Stimulated activated CD8-positive, alpha-beta memory T cell treated with anti-CD3 and anti-CD28 coated beads, Interleukin-7, amount 100 ng/mL, for 24 hours (primary cell): Measurements from ENCODE around the gene CENPB.
A peak's percentile ranks its signal among the peaks of the same experiment; 100 is the strongest.

Experiments
- DNase-seq: peaks from one replicate; pipeline ENCODE4 v3.0.0-alpha.2; 2020; ENCODE audit warnings: low read depth

The CENPB gene

GRCh38 chr20:3766422-3767109 is 20.0 kb downstream of the CENPB start:
- DNase-seq: no peak

DNA sequence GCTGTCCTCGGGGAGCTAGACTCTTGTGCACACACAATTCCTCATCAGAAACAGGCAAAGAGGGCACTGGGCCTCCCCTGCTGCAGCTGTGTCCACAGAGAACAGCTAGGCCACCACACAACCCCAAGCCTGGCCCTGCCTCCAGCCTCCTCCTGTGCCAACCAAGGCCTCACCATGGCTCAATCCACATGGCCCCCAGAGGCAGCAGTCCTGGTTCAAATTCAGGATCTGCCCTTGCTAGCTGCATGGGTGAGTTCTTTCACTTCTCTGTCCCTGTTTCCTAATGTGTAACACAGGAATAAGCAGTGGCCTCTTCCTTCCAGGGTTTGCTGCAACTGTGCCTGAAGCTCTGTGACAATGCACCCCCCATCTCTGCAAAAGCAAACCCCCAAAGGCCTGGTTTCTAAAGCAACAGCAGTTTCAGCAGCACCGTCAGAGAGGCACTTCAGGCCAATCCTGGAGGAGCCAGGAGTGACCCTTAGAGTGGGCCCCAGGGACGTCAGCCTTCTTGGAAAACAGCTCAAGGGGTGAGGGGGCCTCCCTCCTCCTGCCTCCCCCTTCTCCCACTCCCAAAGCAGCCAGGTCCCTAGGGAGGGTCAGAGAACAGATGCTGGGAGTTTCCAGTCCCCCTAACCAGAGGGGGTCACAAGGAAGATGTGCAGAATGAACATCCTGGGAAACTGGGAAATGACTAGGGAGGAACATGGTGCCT is 21.2 kb downstream of the CENPB start:
- no peak for DNase-seq

GRCh38 chr20:3764659-3765058 is 21.9 kb downstream of the CENPB start:
- no peak for DNase-seq

DNA sequence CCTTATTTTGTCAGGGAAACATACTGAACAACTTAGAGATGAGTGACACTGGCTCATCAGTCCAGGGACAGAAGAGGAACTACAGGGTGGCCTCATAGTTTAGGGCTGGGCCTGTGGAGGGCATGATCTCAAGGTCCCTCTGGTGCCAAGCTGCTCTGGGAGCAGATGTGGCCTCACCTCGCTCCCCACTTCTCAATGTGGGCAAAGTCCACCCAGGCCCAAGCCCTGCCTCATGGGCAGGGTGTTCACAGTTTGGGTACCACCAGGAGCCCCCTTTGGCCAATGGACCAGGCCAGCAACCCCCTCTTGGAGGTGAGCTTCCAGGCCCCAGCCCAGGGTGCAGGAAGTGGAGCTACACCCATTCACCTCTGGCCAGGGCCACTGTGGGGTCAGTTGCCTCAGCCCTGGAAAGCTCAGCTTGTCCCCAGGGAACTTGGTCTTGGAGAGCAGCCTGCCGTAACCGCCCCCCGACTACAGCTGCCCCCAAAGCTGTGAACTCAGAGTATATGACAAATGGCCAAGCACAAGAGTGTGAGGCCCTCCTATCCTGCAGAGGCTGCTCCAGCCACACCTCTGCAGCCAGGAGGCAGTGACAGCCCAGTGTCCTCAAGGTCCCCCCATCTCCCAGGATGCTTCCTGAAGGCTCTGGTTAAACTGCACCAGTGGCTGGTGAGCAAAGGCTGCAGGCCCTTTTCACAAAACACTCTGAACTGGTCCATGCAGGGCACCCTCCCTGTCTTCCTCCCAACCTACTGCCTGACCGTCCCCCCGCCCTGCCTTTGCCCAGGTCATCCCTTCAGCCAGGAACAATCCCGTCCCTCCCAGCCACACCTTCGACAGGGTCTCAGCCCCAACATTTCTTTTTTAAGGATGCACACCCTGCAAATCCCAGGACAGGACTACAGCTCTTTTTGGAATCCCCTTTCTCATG is 22.6 kb downstream of the CENPB start:
- no peak for DNase-seq

DNA sequence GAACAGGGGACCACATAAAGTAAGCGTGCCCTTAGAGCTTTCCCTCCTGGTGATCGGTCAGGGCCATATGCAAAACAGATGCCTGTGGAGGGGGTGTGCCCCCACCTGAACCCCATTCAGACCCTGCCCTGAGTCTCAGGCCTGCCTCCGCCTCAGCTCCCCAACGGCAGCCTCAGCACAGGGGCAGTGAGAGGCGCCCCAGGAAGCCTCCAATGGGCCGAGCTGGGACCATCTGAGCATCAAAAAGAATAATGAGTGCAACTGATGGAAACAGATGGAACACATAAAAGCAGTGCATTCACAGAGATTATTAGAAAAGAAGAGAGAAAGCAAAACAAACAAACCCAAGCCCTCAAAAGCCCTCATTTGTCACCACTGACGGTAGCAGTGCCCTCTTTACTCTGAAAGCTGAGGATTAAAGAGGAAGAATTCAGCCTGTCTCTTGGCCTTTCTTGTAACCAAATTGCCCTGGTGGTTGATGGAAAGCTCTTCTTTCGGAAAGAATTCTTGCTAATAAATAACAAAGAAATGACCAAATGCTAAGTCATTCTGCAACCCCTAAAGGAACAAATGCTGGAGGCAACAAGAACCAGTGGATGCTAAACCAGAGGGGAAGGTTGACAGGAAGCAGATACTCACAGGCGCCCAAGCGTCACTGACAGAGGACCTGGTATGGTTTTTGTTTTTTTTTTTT is 25.7 kb downstream of the CENPB start:
- no peak for DNase-seq

DNA sequence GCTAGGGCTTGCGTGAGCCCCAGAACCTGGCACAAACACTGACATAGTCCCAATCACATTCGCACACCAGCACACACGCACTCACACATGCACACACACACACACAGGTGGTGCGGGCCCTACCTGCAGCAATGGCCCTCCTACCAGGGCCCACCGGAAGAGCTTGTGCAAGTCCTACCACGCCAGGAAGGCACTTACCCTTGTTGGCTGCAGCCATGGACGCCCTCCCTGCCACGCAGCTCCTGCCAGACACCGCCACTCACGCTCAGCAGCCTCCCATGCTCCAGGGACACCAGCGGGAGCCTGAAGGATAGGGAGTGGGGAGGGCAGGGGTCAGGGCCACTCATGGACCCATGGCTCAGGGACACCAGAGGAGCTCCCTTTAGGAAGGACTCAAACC is 26.7 kb downstream of the CENPB start:
- DNase-seq: no peak

DNA sequence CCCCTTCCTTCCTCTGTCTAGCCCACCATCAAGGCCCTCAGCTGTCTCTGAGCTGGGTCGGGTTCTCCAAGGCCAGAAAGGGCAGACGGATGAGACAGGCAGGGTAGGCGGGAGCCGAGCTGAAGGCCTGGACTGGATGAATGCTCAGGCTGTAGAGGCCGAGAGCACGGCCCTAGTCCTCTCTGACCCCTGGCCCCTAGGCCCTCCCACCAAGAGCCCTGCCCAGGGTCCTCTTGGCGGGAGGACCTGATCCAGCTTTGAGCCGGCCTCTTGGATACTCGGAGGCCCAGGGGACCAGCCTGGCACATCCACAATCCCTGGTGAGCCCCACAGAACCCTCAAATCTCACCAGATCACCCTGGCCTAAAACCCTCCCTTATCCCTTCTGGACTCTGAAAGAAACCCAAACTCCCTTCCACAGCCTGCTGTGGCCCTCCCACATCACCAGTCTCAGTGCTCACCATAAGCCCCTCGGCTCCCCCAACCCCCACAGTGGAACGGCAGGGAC is 27.2 kb downstream of the CENPB start:
- DNase-seq: no peak

- DNase-seq: no peak
These were observed 28.0 kb downstream of the CENPB start for GRCh38 chr20:3758566-3758965.

DNA sequence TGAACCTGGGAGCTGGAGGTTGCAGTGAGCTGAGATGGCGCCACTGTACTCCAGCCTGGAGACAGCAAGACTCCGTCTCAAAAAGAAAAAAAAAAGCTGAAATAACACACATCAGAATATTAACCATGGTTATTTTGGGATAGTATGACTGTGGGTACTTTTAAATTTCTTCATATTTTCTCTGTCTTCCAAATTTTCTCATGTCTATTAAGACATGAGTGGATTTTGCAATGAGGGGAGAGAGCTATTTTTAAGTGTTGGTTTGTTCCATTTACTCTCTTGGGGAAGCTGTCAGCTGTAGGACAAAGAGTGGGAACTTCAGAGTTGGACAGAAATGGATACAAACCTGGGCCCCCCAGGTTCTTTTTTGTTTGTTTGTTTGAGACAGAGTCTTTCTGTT is 29.3 kb downstream of the CENPB start:
- no peak for DNase-seq

DNA sequence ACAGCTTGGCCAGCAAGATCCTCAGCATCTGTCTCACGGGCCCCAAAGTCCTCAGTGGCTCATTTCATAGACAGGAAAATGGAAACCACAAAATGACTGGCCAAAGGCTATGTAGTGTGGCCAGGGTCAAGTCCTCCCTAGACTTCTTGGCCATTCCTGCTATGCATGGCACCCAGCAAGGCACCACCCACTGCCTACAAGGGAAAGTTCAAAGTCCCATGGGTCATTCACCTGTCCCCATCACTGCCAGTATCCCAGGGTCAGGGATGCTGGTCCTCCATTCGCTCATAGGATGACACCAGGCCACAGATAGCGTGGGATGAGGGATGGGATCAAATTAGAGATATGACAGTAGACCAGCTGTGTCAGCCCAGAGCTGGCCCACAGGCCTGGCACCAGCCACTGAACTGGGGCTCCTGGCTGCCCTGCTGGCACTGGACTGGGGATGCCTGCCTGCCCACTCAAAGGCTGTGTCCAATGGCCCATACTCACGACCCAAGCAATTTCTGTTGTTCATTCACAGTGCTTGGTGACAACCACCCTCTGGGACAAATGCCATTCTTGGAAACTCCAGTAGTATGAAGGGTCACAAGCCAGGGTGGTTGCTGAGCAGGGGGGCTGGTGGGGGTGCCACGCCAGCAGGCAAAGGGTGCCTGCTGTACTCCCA is 30.6 kb downstream of the CENPB start:
- DNase-seq: no peak

DNA sequence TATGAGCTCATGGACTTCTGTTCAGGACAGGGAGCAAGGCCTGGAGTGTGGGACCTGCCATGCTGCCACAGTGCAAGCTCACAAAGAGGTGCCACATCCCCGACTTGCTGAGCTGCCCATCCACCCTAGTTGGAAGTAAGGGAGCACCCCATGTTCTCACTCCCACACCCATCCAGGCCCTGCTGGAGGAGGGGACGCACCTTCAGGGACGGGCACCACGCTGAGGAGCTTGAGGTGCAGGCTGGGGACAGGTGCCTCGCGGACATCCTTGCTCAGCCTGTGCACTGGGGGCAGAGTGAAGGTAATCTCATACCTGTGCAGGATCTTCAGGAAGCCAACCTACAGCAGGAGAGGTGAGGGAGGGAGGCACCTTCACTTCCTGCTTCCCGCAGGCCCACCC is 31.3 kb downstream of the CENPB start:
- no peak for DNase-seq

DNA sequence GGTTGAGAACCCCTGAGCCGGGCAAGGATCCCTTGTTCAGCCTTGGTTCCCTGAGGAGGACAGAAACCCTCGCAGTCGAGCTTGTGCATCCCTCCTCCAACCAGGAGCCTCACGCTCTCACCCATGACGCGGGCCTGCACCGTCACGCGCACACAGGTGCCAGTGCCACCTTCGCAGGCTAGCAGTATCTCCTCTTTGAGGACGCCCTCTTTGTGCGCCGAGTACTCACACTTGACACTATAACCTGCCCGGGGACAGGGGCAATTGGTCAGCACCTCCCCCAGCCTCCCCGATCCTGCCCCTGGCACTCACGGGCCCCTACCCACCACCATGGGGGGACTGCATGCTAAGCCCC is 32.3 kb downstream of the CENPB start:
- no peak for DNase-seq

DNA sequence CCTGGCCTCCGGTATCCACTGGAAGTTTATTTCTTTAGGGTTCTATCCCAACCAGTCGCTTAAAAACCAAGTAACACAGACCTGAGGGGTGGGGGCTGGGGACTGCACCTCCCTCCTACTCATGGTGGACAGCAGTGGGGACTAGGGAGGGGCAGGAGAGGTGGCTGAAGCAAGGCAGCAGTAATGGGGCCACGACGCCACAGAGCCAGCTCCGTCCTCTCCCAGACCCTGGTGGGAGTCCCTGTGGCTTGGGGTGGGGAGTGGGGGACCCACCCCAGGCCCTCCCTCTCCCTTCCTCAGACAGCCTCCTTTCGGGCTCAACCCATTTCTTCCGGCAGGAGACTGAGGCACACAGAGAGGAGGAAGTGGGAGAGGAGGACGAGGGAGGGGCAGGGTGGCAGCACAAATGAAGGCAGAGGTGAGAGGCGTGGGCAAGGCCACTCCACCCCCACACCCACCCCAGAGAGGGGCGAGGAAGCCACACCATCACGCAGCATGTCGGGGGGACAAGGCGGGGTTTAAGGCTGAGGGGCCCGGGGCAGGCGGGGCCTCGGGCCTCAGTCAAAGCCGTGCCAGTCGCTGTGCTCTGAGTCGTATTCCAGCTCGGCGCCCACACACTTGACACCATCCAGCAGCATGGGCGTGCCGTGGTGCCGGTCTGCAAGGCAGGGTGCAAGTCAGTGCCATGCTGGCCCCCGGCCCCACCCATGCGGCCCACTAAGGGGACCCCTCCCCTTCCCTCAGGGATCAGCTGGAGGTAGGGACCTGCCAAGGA is 32.9 kb downstream of the CENPB start:
- no peak for DNase-seq

DNA sequence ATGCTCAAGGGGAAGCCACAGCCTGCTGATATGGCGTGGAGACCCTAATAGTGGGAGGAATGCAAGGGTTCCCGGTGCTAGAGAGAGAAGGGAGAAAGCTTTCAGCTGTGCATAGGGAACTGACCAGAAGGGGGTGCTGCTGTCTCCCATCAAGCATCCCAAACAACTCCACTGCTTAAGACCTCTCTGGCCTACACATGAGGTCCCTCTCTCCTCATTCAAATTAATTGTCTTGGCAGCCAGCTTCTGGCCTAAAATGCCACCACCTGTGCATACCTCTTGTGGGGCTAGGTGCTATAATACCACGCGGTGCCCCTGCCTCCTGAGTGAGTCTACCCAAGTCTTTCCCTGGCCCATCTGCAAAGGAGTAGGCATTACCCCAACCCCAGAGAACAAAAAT is 33.4 kb downstream of the CENPB start:
- DNase-seq: peak; percentile 23

DNA sequence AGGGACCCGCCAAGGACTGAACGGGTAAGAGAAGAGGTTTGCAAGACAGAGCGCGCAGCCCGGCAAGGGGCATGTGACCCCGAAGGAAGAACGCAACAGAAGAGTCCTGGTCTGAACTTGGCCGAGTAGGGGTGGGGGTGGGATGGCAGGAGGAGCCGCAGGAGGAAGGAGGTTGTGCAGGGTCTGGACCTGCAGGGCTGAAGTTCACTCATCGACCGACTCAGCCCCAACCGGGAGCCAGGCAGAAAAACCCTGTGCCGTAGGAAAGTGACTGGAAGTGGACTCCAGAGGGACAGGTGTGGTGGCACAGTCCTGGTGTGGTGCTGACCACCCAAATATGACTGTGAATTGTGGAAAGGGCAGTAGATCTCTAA is 34.2 kb downstream of the CENPB start:
- no peak for DNase-seq

DNA sequence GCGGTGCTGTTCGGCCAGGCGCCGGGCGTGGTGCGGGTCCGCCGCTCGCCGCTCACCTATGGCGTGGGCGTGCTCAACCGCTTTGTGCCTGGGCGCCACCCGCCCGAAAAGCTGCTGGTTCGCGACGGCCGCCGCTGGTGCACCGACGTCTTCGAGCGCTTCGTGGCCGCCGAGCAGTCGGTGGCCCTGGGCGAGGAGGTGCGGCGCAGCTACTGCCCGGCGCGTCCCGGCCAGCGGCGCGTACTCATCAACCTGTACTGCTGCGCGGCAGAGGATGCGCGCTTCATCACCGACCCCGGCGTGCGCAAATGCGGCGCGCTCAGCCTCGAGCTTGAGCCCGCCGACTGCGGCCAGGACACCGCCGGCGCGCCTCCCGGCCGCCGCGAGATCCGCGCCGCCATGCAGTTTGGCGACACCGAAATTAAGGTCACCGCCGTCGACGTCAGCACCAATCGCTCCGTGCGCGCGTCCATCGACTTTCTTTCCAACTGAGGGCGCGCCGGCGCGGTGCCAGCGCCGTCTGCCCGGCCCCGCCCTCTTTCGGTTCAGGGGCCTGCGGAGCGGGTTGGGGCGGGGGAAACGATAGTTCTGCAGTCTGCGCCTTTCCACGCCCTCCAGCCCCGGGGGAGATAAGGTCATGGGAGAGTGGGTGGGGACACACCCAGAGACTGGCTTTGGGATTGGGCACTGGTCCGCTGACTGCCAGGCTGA is 34.7 kb downstream of the CENPB start:
- peak; percentile 16 for DNase-seq

DNA sequence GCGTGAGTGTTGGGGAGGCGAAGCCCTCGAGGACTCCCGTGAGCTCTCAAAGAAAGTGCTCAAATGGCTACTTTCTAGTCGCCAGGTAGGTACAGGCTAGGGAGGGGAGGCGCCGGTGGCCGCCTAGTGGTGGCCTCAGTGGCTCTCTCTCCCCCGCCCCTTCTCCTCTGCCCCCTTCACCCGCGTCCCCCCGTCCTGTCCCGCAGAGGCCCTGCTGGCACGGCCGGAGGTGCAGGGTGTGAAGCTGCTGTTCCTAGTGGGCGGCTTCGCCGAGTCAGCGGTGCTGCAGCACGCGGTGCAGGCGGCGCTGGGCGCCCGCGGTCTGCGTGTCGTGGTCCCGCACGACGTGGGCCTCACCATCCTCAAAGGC is 35.2 kb downstream of the CENPB start:
- DNase-seq: no peak

GRCh38 chr20:3749689-3750531 is 36.6 kb downstream of the CENPB start:
- DNase-seq: no peak

DNA sequence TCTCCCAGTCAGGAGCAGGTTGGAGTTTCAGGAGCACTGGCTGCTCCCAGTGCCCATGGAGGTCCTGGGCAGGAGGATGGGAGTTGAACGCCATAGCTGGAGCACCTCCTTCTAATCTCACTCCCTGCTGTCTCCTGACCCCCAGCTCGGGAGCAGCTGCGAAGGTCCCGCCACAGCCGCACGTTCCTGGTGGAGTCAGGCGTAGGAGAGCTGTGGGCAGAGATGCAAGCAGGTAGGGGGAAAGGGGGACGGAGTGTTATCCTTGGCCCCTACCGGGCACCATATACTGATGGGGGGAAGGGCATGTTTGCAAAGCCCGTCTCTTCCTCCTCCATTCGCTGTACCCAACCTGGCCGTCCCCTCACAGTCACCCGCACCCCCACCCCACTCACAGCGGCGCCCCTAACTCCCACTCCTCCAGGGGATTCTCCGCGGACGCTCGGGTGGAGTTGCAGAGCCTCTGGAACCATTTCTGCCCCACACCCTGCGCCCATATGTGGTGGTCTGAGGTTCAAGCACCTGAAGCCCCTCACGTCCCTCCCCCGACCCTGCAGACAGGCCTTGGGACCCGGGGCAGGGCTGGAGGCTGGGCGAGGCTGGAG is 37.4 kb downstream of the CENPB start:
- DNase-seq: no peak
